Common myeloid progenitor, CD34-positive (primary cell): ENCODE results near the gene EXD3.
A peak's percentile ranks its signal among the peaks of the same experiment; 100 is the strongest.

Experiments used
- CTCF ChIA-PET: fragments of 350-600 bp; sonication (Branson Sonifier 250); formaldehyde crosslinking; loops from one replicate; lab custom pipeline; 2021; ENCODE audit warnings: antibody characterized with exemption; lab: Charles Lee
- POLR2A ChIA-PET: fragments of 350-600 bp; sonication (Branson Sonifier 250); formaldehyde crosslinking; loops from one replicate; lab custom pipeline; 2021; ENCODE audit warnings: antibody characterized with exemption; lab: Charles Lee
- DNase-seq, 3 donors: peaks; one replicate each; pipeline versions ENCODE4 v3.0.0 to v3.0.0-alpha.2; 2013
- H3K27ac ChIP-seq, 2 experiments: 1 replicate in 1 of 2; 2 replicates in 1 of 2; pipeline ENCODE4 v1.7.0; 2013; ENCODE audit warnings: inconsistent platforms in 2 of 2, low read length in 2 of 2, mild to moderate bottlenecking in 2 of 2, low read depth in 1 of 2, moderate library complexity in 1 of 2; ENCODE audit not compliant: severe bottlenecking in 2 of 2, insufficient read depth in 1 of 2, poor library complexity in 1 of 2
- H3K27me3 ChIP-seq, 5 experiments: replicated peaks in 2 of 5; 1 replicate in 3 of 5; 2 replicates in 2 of 5; pipeline versions ENCODE4 v1.6.1 to v1.7.0; 2013; ENCODE audit warnings: low read length in 4 of 5, mild to moderate bottlenecking in 2 of 5, moderate library complexity in 2 of 5, inconsistent platforms in 1 of 5; ENCODE audit not compliant: insufficient read depth in 5 of 5, control insufficient read depth in 4 of 5
- H3K36me3 ChIP-seq, 4 experiments: 1 replicate in 2 of 4; 2 replicates in 2 of 4; pipeline versions ENCODE4 v1.6.1 to v1.7.0; 2013; ENCODE audit warnings: low read length in 3 of 4, control low read depth in 1 of 4, mild to moderate bottlenecking in 1 of 4; ENCODE audit not compliant: control insufficient read depth in 4 of 4, insufficient read depth in 4 of 4
- H3K4me1 ChIP-seq, 4 experiments: 1 replicate in 3 of 4; 2 replicates in 1 of 4; pipeline versions ENCODE4 v1.6.1 to v1.7.1; 2013; ENCODE audit warnings: low read length in 3 of 4, mild to moderate bottlenecking in 3 of 4, control low read depth in 1 of 4, inconsistent platforms in 1 of 4, moderate library complexity in 1 of 4; ENCODE audit not compliant: control insufficient read depth in 4 of 4, insufficient read depth in 4 of 4; ENCODE audit errors: control extremely low read depth in 1 of 4
- H3K4me3 ChIP-seq, 7 experiments: 1 replicate in 4 of 7; 2 replicates in 3 of 7; pipeline versions ENCODE4 v1.5.1 to v1.7.0; 2013; ENCODE audit warnings: mild to moderate bottlenecking in 7 of 7, low read length in 6 of 7, moderate library complexity in 6 of 7, inconsistent platforms in 2 of 7, low read depth in 2 of 7, control low read depth in 1 of 7; ENCODE audit not compliant: insufficient read depth in 4 of 7, control insufficient read depth in 1 of 7; ENCODE audit errors: extremely low read depth in 1 of 7
- H3K9me3 ChIP-seq, 5 experiments: 1 replicate in 4 of 5; 2 replicates in 1 of 5; pipeline versions ENCODE4 v1.6.1 to v1.7.1; 2013; ENCODE audit warnings: low read length in 4 of 5, mild to moderate bottlenecking in 2 of 5, inconsistent platforms in 1 of 5, low read depth in 1 of 5, moderate library complexity in 1 of 5; ENCODE audit not compliant: control insufficient read depth in 4 of 5, insufficient read depth in 2 of 5; ENCODE audit errors: control extremely low read depth in 1 of 5
- WGBS: methylation state at CpG from one replicate; pipeline ENCODE4 v1.1.5; 2013; ENCODE audit not compliant: insufficient coverage; 5-methylcytosine and 5-hydroxymethylcytosine counted together

EXD3 gene

DNA sequence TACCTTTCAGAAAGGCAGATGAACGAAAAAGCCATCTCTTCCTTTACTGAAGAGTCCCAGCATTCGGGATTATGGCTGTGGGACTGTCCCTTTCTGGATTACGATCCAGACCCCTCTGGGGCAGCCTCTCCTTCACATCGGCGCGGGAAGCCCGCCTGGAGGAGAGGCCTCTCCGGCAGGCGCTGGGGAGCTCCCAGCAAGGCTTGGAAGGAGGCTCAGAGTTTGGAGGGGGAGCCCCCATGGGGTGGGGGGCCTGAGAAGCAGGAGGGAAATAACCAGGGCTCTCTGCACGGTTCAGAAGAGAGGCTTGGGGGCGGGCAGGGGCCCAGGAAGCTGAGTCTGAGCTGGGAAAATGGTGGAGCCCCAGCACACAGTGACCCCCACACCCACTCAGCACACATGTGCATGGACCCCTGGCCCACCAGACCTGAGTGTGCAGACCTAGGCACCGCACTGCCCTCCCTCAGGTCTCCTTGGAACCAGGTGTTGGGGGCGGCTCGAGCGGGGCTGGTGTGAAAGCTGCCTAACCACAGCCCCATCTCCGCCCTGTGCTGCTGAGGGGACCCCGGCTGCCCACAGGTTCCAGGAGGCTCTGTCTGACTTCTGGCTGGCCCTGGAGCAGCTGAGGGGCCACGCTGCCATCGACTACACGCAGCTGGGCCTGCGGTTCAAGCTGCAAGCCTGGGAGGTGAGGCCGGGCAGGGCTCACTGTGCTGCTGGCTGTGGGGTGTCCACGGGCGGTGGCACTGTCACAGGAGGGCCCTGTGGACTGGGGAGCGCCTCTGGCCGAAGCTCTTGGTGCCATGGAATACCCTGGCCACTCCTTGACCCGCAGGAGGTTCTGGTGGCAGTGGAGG, 4.7 kb upstream of the EXD3 start:
- H3K4me1 ChIP-seq, result peaks cover 0 to 11% (median 10%) of the 10 kb centered on the region in 4 experiments
- H3K9me3 ChIP-seq, result no peaks in the 10 kb centered on the region
- no peak overlapping the region for H3K27ac ChIP-seq
- peaks cover 0 to 2% (median 0%) of the 10 kb centered on the region in 4 experiments for H3K36me3 ChIP-seq
- no peaks in the 10 kb centered on the region for H3K27me3 ChIP-seq
- ChIA-PET POLR2A (no interaction called here), CTCF (interaction anchor here (1.2 kb wide), 1 partner anchor 16 kb away, joined by 6 read pairs; no protein-coding TSS in a partner anchor)
- WGBS, result 99% methylated on average over 20 of the region's 27 CpGs
- no peak overlapping the region for H3K4me3 ChIP-seq
- no peak for DNase-seq

DNA sequence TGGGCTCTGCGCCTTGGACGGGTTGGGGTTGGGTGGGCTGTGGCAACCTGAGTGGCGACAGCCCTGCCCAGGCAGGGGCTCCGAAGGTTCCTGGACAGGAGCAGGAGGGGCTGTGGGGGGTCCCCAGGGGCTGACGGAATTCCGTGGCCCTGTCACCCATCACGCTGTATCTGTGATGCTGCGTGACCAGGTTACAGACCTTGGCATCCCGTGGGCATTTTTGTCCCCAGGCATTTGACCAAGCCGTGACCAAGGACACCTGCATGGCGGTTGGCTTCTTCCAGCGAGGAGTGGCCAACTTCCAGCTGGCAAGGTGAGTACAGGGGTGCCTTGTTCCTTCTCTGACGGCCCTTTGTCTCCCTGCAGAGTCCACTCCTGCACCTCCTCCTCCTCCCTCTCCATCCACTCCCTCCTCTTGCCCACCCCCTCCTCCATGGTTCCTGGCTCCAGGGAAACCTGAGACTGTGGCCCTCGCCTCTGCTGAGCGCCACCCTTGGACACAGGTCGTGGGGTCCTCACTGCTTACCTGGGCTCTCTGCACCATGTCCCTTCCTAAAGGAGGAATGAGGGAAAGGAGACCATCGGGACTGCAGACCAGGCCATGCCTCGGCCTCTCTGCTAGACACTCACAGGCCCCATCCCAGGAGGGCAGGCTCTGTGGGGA, 3.2 kb upstream of the EXD3 start:
- WGBS, result 98% methylated on average over 13 of the region's 18 CpGs
- H3K27me3 ChIP-seq, result no peaks in the 10 kb centered on the region
- no peak overlapping the region for H3K4me3 ChIP-seq
- H3K9me3 ChIP-seq, result no peaks in the 10 kb centered on the region
- ChIA-PET CTCF (no interaction called here), POLR2A (no interaction called here)
- DNase-seq, result no peak
- peaks cover 0 to 2% (median 0%) of the 10 kb centered on the region in 4 experiments for H3K36me3 ChIP-seq
- H3K27ac ChIP-seq, result no peak overlapping the region
- H3K4me1 ChIP-seq, result peaks cover 13 to 23% (median 21%) of the 10 kb centered on the region in 4 experiments

DNA sequence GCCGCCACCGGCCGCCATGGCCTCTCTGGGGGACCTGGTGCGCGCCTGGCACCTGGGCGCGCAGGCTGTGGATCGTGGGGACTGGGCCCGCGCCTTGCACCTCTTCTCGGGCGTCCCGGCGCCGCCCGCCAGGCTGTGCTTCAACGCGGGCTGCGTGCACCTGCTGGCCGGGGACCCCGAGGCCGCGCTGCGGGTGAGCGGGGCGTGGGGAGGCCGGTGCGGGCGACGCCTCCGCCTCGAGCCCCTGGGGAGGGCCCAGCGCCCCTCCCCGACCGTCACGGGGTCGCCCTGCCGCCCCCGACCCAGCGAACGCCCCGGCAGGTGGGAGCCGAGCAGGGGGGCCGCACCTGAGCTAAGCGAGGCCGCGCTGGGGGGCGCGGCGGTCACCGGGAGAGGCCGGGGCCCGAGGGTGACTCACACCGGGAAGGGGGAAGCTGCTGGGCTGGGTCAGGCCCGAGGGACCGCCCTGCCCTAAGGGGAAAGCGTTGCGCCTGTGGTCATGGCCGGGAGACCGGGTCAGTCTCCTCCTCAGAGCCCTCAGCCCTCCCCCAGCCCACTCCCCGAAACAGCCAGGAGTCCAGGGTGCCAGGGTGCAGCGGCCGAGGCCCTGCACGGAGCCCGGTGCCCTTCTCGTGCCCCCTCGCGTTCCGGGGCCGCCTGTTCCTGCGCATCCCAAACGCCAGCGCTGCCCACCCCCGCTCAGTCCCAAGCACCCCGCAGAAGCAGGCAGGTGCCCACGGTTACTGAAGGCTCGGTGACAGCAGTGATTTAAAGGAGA, 741 bp upstream of the EXD3 start:
- ChIA-PET POLR2A (interaction anchor here (0.6 to 1.2 kb wide), 6 partner anchors 11 to 184 kb away, joined by 3 read pairs; partner anchors contain the start of gene NRARP), CTCF (interaction anchor here (1.0 to 2.5 kb wide), 10 partner anchors 9 to 137 kb away, joined by 3 to 33 read pairs (median 4); partner anchors contain the start of gene NRARP)

DNA sequence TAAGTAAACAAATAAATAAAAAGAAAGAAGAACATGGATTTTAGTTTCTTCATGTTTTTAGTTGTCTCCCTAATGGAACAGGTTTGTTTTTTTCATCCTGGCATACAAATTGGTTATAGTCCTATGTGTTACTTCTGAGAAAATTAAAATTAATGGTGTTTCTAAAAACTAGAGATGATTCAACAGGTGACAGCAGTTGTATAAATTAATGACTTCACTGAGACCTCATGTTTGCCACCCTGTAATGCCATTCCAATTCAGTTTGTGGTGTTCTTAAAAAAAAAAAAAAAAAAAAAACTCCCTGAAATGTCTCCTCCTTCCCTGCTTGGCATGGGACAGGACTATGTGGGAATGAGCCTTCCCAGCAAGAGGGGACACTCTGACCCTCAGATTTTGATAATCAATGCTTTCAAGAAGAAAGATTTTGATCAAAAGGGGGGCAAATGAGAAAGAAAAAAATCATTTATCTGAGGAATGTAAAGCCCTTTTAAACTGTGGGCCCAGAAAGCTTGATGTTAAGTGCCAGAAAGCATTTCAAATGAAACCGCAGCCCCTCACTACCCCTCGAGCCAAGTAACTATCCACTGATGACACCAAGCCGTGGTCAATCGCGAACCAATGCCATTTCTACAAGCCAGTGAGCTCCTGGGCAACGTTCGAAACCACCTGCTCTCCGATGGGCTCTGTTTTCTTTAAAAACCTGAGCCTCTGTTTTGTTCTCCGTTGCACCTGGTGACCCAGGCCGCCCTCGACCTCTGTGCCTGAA, 941 bp downstream of the EXD3 start:
- POLR2A ChIA-PET, result no interaction called here
- WGBS, result 5% methylated on average over 11 of the region's 11 CpGs
- Histone ChIP-seq H3K27me3 (no peaks in the 10 kb centered on the region), H3K9me3 (no peaks in the 10 kb centered on the region), H3K4me1 (peaks cover 13 to 26% (median 22%) of the 10 kb centered on the region in 4 experiments), H3K36me3 (peaks cover 0 to 2% (median 0%) of the 10 kb centered on the region in 4 experiments), H3K27ac (peak overlapping the region; percentile 15 to 73), H3K4me3 (peak overlapping the region; percentile 69 to 90 (median 83))
- no peak for DNase-seq
- CTCF ChIA-PET, result interaction anchor here (1.3 to 2.5 kb wide), 6 partner anchors 9 to 120 kb away, joined by 3 to 33 read pairs (median 7); partner anchors contain the start of gene NRARP

More for the DNA sequence above, 741 bp upstream of the EXD3 start:
- H3K4me3 ChIP-seq, result peak overlapping the region; percentile 46 to 90 (median 83)
- WGBS, result 7% methylated on average over 54 of the region's 77 CpGs
- peak overlapping the region in 1 of 2 experiments; percentile 54 for H3K27ac ChIP-seq
- H3K4me1 ChIP-seq, result peaks cover 13 to 26% (median 22%) of the 10 kb centered on the region in 4 experiments
- H3K36me3 ChIP-seq, result peaks cover 0 to 2% (median 0%) of the 10 kb centered on the region in 4 experiments
- no peaks in the 10 kb centered on the region for H3K9me3 ChIP-seq
- DNase-seq, result peak in 1 of 3 donors; percentile 45
- no peaks in the 10 kb centered on the region for H3K27me3 ChIP-seq

DNA sequence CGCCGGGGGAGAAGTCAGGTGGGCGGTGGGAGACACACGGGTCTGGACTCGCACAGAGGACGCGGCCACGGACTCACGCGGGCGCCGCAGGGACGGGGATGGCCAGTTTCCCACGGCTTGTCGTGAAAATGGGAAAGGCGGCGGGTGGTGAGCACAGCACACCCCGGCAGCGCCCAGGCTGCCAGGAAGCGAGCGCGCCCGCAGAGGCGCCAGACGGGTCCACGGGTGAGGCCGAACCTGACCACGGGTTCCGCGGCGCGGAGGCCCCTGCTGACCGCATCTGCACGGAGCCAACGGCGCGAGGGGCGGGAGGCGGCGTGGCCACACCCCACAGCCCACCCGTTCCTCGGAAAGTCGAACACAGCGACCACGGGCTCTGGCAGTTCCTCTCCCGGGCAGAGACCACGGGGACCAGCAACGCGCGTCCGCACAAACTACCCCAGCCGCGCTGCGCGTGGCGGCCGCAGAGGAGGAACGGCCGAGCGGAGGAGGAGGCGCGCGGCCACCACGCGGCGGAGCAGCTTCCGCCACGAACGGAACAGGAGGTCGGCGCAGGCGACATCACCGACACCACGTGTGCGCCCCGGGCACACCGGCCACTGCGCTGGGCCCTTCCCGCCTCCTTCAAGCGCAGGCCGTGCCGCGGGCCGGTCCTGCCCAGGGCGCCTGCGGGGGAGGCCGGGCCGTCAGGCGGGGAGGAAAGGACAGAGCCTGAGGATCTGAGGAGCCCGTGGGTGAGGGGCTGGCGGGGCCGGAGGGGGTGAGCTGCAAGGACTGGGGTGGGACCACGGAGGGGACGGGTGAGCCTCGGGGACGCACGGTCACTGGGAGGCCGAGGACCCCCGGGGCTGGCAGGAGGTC, 5.6 kb downstream of the EXD3 start:
- no peak overlapping the region for H3K27ac ChIP-seq
- no peak for DNase-seq
- WGBS, result 75% methylated on average over 82 of the region's 99 CpGs
- H3K9me3 ChIP-seq, result no peaks in the 10 kb centered on the region
- no peaks in the 10 kb centered on the region for H3K27me3 ChIP-seq
- H3K36me3 ChIP-seq, result no peaks in the 10 kb centered on the region
- peak overlapping the region in 2 of 7 experiments; percentile 19 to 51 for H3K4me3 ChIP-seq
- POLR2A ChIA-PET, result interaction anchor here (0.6 kb wide), 1 partner anchor 103 kb away, joined by 4 read pairs; no protein-coding TSS in a partner anchor
- CTCF ChIA-PET, result interaction anchor here (1.3 kb wide), 1 partner anchor 12 kb away, joined by 3 read pairs; no protein-coding TSS in a partner anchor
- peaks cover 15 to 34% (median 31%) of the 10 kb centered on the region in 4 experiments for H3K4me1 ChIP-seq
